Panc1 (cell line): ENCODE measurements around the gene TEX261. TPM values are rescaled to one million over a fixed set of nuclear protein-coding genes. Genes with fewer than 3 reads are reported as not detected.

ENCODE experiments used
- ATAC-seq: fragments of 200-7000 bp; cut with Tn5 transposase; 2 replicates; pipeline ENCODE4 v1.9.1; 2020; ENCODE audit warnings: mild to moderate bottlenecking, moderate library complexity
- BruUV-seq: library from RNA; stranded (reverse); fragments of 400-500 nt; replicated peaks from 2 replicates; lab custom pipeline; 2021; lab: Mats Ljungman, UMichigan
- CTCF ChIA-PET: fragments of 300-600 bp; sonication (Branson Sonifier 250); formaldehyde crosslinking; loops from one replicate; lab custom pipeline; 2022; ENCODE audit warnings: antibody characterized with exemption; lab: Charles Lee
- POLR2A ChIA-PET: fragments of 300-600 bp; sonication (Branson Sonifier 250); formaldehyde crosslinking; loops from one replicate; lab custom pipeline; 2022; ENCODE audit warnings: antibody characterized with exemption; lab: Charles Lee
- DNase-seq: peaks from one replicate; pipeline ENCODE4 v3.0.0-alpha.2; 2010; ENCODE audit warnings: low read depth, low spot score
- H3K27ac ChIP-seq: 2 replicates; pipeline ENCODE4 v1.5.1; 2011; ENCODE audit warnings: mild to moderate bottlenecking, low read length, inconsistent platforms
- H3K27me3 ChIP-seq: fragments of 200-500 bp; sonication (Bioruptor generic); 2 replicates; pipeline ENCODE4 v1.6.0; 2014; ENCODE audit warnings: low read length, inconsistent platforms; ENCODE audit not compliant: control insufficient read depth, insufficient read depth
- H3K36me3 ChIP-seq: fragments of 200-500 bp; sonication (Bioruptor generic); 2 replicates; pipeline ENCODE4 v1.5.1; 2014; ENCODE audit warnings: inconsistent platforms, mild to moderate bottlenecking, low read length, moderate library complexity; ENCODE audit not compliant: control insufficient read depth, insufficient read depth
- H3K4me1 ChIP-seq: 2 replicates; pipeline ENCODE4 v1.5.1; 2011; ENCODE audit warnings: inconsistent platforms, mild to moderate bottlenecking, low read length, moderate library complexity; ENCODE audit not compliant: control insufficient read depth, insufficient read depth
- H3K4me3 ChIP-seq, 2 experiments: 2 replicates each; pipeline ENCODE4 v1.5.1; 2011 to 2012; ENCODE audit warnings: low read depth in 2 of 2, low read length in 2 of 2, mild to moderate bottlenecking in 2 of 2, inconsistent platforms in 1 of 2, moderate library complexity in 1 of 2
- H3K9me3 ChIP-seq: fragments of 200-500 bp; sonication (Bioruptor generic); 2 replicates; pipeline ENCODE4 v1.5.1; 2014; ENCODE audit warnings: low read depth, mild to moderate bottlenecking, inconsistent platforms, low read length, moderate library complexity; ENCODE audit not compliant: control insufficient read depth, insufficient read depth
- POLR2AphosphoS5 ChIP-seq: IDR thresholded peaks from 2 replicates; pipeline ENCODE4 v1.6.1; 2012; ENCODE audit warnings: mild to moderate bottlenecking, low read depth, low read length, moderate library complexity
- SIN3A ChIP-seq: IDR thresholded peaks from 2 replicates; pipeline ENCODE4 v1.6.1; 2012; ENCODE audit warnings: low read depth, mild to moderate bottlenecking, low read length, moderate library complexity, borderline replicate concordance; ENCODE audit not compliant: insufficient read depth
- TCF7L2 ChIP-seq: IDR thresholded peaks from 2 replicates; pipeline ENCODE4 v1.6.1; 2011; ENCODE audit warnings: mild to moderate bottlenecking, low read depth, low read length, inconsistent platforms
- in situ Hi-C: cut with HindIII; loops from 2 replicates; pipeline ENCODE4 v1.10.0; 2016; ENCODE audit warnings: low sequenced_read_pairs, low pct_unique_long_range_greater_than_20kb
- intact Hi-C: fragments of 100-400 bp; cut with micrococcal nuclease; formaldehyde crosslinking; loops from one replicate; pipeline ENCODE4 v1.10.0; 2022; ENCODE audit not compliant: unreplicated experiment
- total RNA-seq: library from RNA; stranded (reverse); gene quantifications from one replicate; pipeline ENCODE4 v1.2.1, GENCODE V29; 2021; ENCODE audit not compliant: unreplicated experiment
- TF ChIP-seq, protein P1 (sequence below), 2 experiments: IDR thresholded peaks; 2 replicates each; pipeline ENCODE4 v1.6.1; 2011 to 2012; ENCODE audit warnings: low read depth in 2 of 2, control low read depth in 1 of 2, low read length in 1 of 2, mild to moderate bottlenecking in 1 of 2, moderate library complexity in 1 of 2; ENCODE audit not compliant: insufficient read depth in 1 of 2
- TF ChIP-seq, protein P2 (sequence below): fragments of 450-650 bp; IDR thresholded peaks from 2 replicates; pipeline ENCODE4 v1.5.1; 2017; ENCODE audit warnings: mild to moderate bottlenecking

The TEX261 gene
- total RNA-seq, 1 experiment from 2014 or later = 64.9 TPM

DNA sequence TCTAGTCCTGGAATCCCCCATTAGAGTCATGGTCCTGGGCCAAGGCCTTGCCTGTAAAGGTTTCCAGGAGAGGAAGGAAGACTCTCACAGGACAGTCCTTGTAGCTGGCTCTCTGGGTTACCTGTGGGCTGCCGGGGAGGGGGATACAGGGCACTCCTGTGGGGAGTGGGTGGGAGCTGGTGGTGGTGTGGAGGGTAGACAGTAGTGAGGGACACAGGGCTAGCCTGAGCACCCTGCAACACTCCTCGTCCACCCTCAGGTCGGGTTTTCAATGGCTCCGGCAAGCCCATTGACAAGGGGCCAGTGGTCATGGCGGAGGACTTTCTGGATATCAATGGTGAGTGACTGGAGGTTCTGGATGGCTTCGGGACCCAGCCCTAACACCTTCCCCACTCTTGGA lies 35.9 kb downstream of the TEX261 start:
- BruUV-seq = no TSS peak
- ChIA-PET CTCF (no interaction called here), POLR2A (no interaction called here)
- H3K27ac ChIP-seq = no peak overlapping the region
- no peak overlapping the region for H3K4me3 ChIP-seq
- in situ Hi-C loops = no loop called here
- DNase-seq (no peak), ATAC-seq (no peak)
- H3K4me1 ChIP-seq = no peaks in the 10 kb centered on the region
- TF ChIP-seq SIN3A (no peak), POLR2AphosphoS5 (no peak), TCF7L2 (no peak)
- TF ChIP-seq, protein P1, sequence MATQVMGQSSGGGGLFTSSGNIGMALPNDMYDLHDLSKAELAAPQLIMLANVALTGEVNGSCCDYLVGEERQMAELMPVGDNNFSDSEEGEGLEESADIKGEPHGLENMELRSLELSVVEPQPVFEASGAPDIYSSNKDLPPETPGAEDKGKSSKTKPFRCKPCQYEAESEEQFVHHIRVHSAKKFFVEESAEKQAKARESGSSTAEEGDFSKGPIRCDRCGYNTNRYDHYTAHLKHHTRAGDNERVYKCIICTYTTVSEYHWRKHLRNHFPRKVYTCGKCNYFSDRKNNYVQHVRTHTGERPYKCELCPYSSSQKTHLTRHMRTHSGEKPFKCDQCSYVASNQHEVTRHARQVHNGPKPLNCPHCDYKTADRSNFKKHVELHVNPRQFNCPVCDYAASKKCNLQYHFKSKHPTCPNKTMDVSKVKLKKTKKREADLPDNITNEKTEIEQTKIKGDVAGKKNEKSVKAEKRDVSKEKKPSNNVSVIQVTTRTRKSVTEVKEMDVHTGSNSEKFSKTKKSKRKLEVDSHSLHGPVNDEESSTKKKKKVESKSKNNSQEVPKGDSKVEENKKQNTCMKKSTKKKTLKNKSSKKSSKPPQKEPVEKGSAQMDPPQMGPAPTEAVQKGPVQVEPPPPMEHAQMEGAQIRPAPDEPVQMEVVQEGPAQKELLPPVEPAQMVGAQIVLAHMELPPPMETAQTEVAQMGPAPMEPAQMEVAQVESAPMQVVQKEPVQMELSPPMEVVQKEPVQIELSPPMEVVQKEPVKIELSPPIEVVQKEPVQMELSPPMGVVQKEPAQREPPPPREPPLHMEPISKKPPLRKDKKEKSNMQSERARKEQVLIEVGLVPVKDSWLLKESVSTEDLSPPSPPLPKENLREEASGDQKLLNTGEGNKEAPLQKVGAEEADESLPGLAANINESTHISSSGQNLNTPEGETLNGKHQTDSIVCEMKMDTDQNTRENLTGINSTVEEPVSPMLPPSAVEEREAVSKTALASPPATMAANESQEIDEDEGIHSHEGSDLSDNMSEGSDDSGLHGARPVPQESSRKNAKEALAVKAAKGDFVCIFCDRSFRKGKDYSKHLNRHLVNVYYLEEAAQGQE (IDR thresholded peaks at IDR 0.05; ENCODE audit: insufficient read depth in 1 of 2, low read depth in 2 of 2, low read length in 1 of 2) = no peak
- TF ChIP-seq, protein P2, sequence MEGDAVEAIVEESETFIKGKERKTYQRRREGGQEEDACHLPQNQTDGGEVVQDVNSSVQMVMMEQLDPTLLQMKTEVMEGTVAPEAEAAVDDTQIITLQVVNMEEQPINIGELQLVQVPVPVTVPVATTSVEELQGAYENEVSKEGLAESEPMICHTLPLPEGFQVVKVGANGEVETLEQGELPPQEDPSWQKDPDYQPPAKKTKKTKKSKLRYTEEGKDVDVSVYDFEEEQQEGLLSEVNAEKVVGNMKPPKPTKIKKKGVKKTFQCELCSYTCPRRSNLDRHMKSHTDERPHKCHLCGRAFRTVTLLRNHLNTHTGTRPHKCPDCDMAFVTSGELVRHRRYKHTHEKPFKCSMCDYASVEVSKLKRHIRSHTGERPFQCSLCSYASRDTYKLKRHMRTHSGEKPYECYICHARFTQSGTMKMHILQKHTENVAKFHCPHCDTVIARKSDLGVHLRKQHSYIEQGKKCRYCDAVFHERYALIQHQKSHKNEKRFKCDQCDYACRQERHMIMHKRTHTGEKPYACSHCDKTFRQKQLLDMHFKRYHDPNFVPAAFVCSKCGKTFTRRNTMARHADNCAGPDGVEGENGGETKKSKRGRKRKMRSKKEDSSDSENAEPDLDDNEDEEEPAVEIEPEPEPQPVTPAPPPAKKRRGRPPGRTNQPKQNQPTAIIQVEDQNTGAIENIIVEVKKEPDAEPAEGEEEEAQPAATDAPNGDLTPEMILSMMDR = no peak
- H3K36me3 ChIP-seq = no peaks in the 10 kb centered on the region
- H3K9me3 ChIP-seq = no peaks in the 10 kb centered on the region
- peaks cover 10% of the 10 kb centered on the region for H3K27me3 ChIP-seq
- intact Hi-C loops = no loop called here

DNA sequence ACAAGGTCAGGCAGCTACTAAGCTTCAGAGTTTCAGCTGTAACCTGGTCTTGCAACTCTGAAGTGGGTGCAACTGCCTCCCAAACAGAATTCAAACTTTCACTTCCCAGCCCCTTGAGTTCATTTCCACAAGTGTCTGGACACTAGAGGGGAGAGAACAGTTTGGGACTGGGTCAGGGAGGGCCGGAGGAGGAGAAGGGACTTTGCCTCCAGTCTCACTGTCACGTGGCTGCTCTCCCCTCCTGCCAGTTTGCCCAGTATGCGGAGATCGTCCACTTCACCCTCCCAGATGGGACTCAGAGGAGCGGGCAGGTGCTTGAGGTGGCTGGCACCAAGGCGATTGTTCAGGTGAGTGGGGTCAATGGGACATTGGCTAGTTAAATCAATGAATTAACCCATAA lies 36.9 kb downstream of the TEX261 start:
- intact Hi-C loops = no loop called here
- ATAC-seq (no peak), DNase-seq (no peak)
- TF ChIP-seq, protein P2 = no peak
- no peak for TF ChIP-seq SIN3A
- TF ChIP-seq POLR2AphosphoS5 = no peak
- TF ChIP-seq TCF7L2 = no peak
- TF ChIP-seq, protein P1 (IDR thresholded peaks at IDR 0.05; ENCODE audit: insufficient read depth in 1 of 2, low read depth in 2 of 2, low read length in 1 of 2) = no peak
- Histone ChIP-seq H3K27ac (no peak overlapping the region), H3K4me3 (no peak overlapping the region), H3K9me3 (no peaks in the 10 kb centered on the region), H3K27me3 (peaks cover 15% of the 10 kb centered on the region), H3K4me1 (no peaks in the 10 kb centered on the region), H3K36me3 (no peaks in the 10 kb centered on the region)
- in situ Hi-C loops = no loop called here
- no TSS peak for BruUV-seq
- ChIA-PET CTCF (no interaction called here), POLR2A (no interaction called here)
